Neuron (in vitro differentiated cells): ENCODE results near the gene MUC2.

Experiments used
- H2AFZ ChIP-seq: one replicate; pipeline ENCODE4 v1.6.1; 2013; ENCODE audit warnings: low read depth, mild to moderate bottlenecking, inconsistent platforms, low read length, moderate library complexity
- H3K27me3 ChIP-seq: one replicate; pipeline ENCODE4 v1.6.1; 2013; ENCODE audit warnings: low read length; ENCODE audit not compliant: insufficient read depth
- H3K36me3 ChIP-seq: one replicate; pipeline ENCODE4 v1.6.1; 2013; ENCODE audit warnings: low read length; ENCODE audit not compliant: insufficient read depth
- H3K4me1 ChIP-seq: one replicate; pipeline ENCODE4 v1.6.1; 2013; ENCODE audit warnings: low read length; ENCODE audit not compliant: insufficient read depth
- H3K4me3 ChIP-seq: 2 replicates; pipeline ENCODE4 v1.5.1; 2013; ENCODE audit warnings: mild to moderate bottlenecking, low read length, moderate library complexity
- H3K9me3 ChIP-seq: one replicate; pipeline ENCODE4 v1.6.1; 2013; ENCODE audit warnings: low read length

Gene MUC2

GRCh38 chr11:1086171-1087102 lies 11.8 kb downstream of the MUC2 start:
- Histone ChIP-seq H3K27me3 (peaks cover 9% of the 10 kb centered on the region), H3K4me1 (no peaks in the 10 kb centered on the region), H3K4me3 (no peak overlapping the region), H3K36me3 (no peaks in the 10 kb centered on the region), H3K9me3 (peaks cover 3% of the 10 kb centered on the region), H2AFZ (no peak overlapping the region)

GRCh38 chr11:1087279-1087960 lies 12.7 kb downstream of the MUC2 start:
- Histone ChIP-seq H3K9me3 (peaks cover 3% of the 10 kb centered on the region), H3K4me1 (no peaks in the 10 kb centered on the region), H2AFZ (no peak overlapping the region), H3K27me3 (peaks cover 9% of the 10 kb centered on the region), H3K36me3 (no peaks in the 10 kb centered on the region), H3K4me3 (no peak overlapping the region)

GRCh38 chr11:1087961-1088926 lies 13.6 kb downstream of the MUC2 start:
- Histone ChIP-seq H3K27me3 (peaks cover 9% of the 10 kb centered on the region), H2AFZ (no peak overlapping the region)

DNA sequence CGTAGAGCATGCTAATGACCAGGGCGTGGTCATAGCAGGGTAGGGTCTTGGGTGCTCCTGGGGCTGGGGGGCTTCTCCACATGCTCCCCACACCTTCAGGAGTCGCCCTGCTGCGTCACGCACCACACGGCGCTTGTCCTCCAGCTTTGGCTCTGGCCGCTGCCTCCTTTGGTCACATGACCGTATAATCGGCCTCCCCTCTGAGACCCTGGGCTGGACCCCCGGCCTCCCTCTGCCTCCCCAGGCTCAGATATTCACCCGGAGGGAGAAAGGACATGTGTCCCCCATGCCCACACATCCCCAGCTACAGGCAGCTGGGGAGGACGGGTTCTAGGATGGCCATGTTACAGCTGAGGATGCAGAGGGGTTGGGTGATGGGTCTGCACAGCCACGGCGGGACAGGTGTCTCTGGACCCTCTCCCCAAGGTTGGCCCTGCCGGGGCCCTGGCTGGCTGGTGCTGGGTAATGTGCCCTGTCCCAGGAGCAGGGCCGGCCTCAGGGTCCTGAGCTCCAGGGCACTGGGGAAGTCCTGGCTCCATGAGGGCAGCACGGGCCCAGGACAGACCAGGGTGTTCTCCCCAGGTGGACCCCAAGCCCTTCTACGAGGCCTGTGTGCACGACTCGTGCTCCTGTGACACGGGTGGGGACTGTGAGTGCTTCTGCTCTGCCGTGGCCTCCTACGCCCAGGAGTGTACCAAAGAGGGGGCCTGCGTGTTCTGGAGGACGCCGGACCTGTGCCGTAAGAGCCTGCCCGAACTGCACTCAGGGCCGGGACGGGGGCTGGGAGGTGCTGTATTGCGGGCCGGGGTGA lies 14.5 kb downstream of the MUC2 start:
- Histone ChIP-seq H3K4me1 (no peaks in the 10 kb centered on the region), H3K36me3 (no peaks in the 10 kb centered on the region), H3K27me3 (peaks cover 4% of the 10 kb centered on the region), H3K9me3 (peaks cover 3% of the 10 kb centered on the region), H2AFZ (no peak overlapping the region), H3K4me3 (no peak overlapping the region)

More at GRCh38 chr11:1087961-1088926, 13.6 kb downstream of the MUC2 start:
- Histone ChIP-seq H3K36me3 (no peaks in the 10 kb centered on the region), H3K4me1 (no peaks in the 10 kb centered on the region), H3K4me3 (no peak overlapping the region), H3K9me3 (peaks cover 3% of the 10 kb centered on the region)

DNA sequence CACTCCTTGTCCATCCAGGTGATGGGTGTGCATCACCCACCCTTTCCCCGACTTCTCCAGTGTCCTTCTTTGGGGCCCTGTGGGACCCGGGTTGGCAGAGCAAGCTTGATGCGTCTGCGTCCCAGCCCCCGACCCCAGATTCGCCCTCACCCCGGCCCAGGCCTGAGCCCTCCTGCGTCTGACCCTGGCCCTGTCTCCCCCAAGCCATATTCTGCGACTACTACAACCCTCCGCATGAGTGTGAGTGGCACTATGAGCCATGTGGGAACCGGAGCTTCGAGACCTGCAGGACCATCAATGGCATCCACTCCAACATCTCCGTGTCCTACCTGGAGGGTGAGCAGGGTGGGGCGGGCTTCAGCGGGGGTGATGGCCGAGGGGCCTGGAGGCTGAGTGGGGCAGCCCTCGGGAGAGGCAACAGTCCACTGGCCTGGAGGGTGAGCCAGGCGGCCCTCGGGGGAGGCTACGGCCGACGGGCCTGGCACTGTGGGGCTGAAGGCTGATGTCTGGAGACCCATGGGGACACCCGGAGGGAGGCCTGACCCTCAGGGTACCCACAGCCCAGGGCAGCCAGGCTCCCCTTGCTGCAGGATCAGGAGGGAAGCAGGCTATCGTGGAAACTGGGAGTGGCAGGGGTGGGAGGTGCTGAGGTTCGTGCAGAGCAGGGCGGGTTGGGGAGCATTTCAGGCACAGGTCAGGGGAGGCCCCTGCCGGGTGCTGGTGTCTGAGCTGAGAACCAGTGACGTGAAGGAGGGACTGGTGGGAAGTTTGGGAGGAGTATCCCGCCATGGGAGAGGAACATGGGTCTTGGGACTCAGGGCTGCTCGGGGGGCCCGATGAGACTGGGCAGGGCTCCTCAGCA lies 15.3 kb downstream of the MUC2 start:
- H2AFZ ChIP-seq, result no peak overlapping the region
- H3K27me3 ChIP-seq, result no peaks in the 10 kb centered on the region
- peaks cover 3% of the 10 kb centered on the region for H3K9me3 ChIP-seq
- no peaks in the 10 kb centered on the region for H3K4me1 ChIP-seq
- H3K36me3 ChIP-seq, result no peaks in the 10 kb centered on the region
- no peak overlapping the region for H3K4me3 ChIP-seq

DNA sequence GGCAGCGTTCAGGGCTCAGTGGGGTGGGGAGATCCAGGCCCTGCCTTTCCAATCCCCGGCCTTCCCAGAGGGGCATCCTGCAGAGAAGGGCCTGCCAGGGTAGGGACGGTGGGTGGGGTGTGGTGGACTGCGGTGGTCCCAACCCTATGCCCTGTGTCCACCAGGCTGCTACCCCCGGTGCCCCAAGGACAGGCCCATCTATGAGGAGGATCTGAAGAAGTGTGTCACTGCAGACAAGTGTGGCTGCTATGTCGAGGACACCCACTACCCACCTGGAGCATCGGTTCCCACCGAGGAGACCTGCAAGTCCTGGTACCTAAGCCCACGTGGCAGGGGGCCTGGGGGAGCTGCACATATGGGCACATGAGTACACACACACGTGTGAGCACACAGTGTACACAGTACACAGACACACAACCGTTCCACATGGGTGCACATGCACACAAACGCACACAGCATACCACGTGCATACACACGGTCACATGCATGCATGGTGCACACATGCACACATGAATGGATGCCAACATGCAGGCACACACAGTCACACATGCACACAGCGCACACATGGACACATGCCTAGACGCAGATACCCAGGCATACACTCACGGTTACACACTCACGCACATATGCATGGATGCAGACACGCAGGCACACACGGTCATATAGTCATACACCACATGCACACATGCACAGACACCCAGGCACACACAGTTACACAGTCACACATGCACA lies 16.1 kb downstream of the MUC2 start:
- no peaks in the 10 kb centered on the region for H3K4me1 ChIP-seq
- peaks cover 3% of the 10 kb centered on the region for H3K9me3 ChIP-seq
- H2AFZ ChIP-seq, result no peak overlapping the region
- H3K4me3 ChIP-seq, result no peak overlapping the region
- no peaks in the 10 kb centered on the region for H3K27me3 ChIP-seq
- H3K36me3 ChIP-seq, result no peaks in the 10 kb centered on the region

GRCh38 chr11:1091332-1092083 lies 16.8 kb downstream of the MUC2 start:
- H3K4me3 ChIP-seq, result no peak overlapping the region
- H3K4me1 ChIP-seq, result no peaks in the 10 kb centered on the region
- no peaks in the 10 kb centered on the region for H3K27me3 ChIP-seq
- no peak overlapping the region for H2AFZ ChIP-seq
- H3K9me3 ChIP-seq, result peaks cover 5% of the 10 kb centered on the region
- H3K36me3 ChIP-seq, result no peaks in the 10 kb centered on the region

GRCh38 chr11:1092145-1092670 lies 17.5 kb downstream of the MUC2 start:
- Histone ChIP-seq H3K9me3 (peaks cover 5% of the 10 kb centered on the region), H3K36me3 (no peaks in the 10 kb centered on the region), H3K4me3 (no peak overlapping the region), H2AFZ (no peak overlapping the region), H3K27me3 (no peaks in the 10 kb centered on the region), H3K4me1 (no peaks in the 10 kb centered on the region)

GRCh38 chr11:1092919-1093318 lies 18.2 kb downstream of the MUC2 start:
- Histone ChIP-seq H3K36me3 (no peaks in the 10 kb centered on the region), H3K9me3 (peaks cover 2% of the 10 kb centered on the region), H3K4me1 (no peaks in the 10 kb centered on the region), H2AFZ (no peak overlapping the region), H3K4me3 (no peak overlapping the region), H3K27me3 (no peaks in the 10 kb centered on the region)

DNA sequence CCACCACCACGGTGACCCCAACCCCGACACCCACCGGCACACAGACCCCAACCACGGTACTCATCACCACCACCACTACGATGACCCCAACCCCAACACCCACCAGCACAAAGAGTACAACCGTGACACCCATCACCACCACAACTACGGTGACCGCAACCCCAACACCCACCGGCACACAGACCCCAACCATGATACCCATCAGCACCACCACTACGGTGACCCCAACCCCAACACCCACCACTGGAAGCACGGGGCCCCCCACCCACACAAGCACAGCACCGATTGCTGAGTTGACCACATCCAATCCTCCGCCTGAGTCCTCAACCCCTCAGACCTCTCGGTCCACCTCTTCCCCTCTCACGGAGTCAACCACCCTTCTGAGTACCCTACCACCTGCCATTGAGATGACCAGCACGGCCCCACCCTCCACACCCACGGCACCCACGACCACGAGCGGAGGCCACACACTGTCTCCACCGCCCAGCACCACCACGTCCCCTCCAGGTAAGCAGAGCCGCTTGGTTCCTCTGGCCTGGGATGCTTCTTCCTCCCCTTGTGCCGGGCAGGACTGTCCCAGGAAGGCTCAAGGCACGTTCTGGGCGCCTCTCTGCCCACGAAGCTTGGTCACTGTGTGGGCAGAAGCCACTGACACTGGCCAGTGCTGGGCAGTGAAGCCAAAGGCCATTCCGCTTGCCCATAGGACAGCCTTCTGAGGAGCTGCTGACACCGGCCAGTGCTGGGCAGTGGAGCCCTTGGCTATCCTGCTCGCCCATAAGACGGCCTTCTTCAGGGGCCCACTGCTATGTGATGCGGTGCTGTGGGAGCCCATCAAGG lies 25.1 kb downstream of the MUC2 start:
- H3K4me3 ChIP-seq, result no peak overlapping the region
- no peaks in the 10 kb centered on the region for H3K36me3 ChIP-seq
- H2AFZ ChIP-seq, result no peak overlapping the region
- H3K9me3 ChIP-seq, result peaks cover 6% of the 10 kb centered on the region
- no peaks in the 10 kb centered on the region for H3K4me1 ChIP-seq
- peaks cover 3% of the 10 kb centered on the region for H3K27me3 ChIP-seq
